A172 (cell line): ENCODE measurements around the gene SLC25A19. TPM values are rescaled to one million over a fixed set of nuclear protein-coding genes. Genes with fewer than 3 reads are reported as not detected.
A peak's percentile ranks its signal among the peaks of the same experiment; 100 is the strongest.
"Not testable (repeated sequence)": the region's sequence is repeated elsewhere in the genome, so short reads cannot be mapped to it uniquely, and the experiment has no call there.

Source experiments
- DNase-seq: peaks from one replicate; pipeline ENCODE4 v3.0.0-alpha.2; 2015; ENCODE audit warnings: low spot score
- total RNA-seq: library from RNA; depleted of rRNA; stranded (reverse); fragments of >200 nt; shearing (Covaris generic); gene quantifications from 2 replicates; pipeline ENCODE4 v1.2.3, GENCODE V29; 2014

Gene SLC25A19
- total RNA-seq, 1 experiment from 2014 or later: 22.6 TPM

DNA sequence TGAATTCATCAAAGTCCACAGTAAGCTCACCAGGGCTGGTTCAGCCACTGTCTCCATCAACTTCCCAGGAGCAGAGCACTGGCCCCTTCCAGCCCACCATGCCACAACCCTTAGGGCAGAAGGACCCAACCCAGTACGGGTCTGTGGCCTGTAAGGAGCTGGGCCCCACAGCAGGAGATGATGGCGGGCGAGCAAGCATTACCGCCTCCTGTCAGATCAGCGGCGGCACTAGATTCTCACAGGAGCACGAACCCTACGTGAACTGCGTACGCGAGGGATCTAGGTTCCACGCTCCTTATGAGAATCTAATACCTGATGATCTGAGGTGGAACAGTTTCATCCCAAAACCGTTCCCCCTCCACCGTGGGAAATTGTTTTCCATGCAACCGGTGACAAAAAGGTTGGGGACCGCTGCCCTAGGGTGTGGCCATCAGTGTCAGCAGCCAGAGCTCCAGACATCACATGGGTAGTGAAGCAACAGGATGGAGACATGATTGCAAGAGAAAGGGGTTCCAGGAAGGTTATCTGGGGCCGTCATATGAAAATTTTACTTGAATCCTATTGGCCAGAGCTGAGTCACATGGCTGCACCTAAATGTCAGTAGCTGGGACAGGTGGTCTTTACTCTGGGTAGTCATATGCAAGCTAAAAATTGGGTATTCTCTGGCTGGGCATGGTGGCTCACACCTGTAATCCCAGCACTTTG is 12.4 kb upstream of the SLC25A19 start:
- DNase-seq: no peak

DNA sequence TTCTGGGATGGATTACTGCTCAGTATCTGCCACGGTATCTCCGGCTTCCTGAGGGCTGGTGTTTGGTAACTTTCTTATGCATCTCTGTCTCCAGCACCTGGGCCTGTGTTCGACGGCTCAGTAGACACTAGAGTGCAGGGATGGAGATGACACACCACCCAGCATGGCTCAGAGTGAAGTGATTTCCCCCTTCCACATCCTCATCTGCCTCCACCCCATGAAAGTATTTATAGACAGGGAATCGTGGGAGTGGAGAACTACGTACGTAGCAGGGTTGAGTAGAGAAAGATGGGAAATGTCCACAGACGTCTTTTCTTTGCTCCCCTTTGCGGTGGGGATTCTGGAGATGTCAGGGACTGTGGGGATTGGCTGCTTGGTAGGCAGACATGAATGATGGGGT is 11.8 kb upstream of the SLC25A19 start:
- DNase-seq: no peak

- no peak for DNase-seq
Observed at GRCh38 chr17:75300280-75300679, 11.0 kb upstream of the SLC25A19 start.

GRCh38 chr17:75295201-75296158 is 6.2 kb upstream of the SLC25A19 start:
- no peak for DNase-seq

GRCh38 chr17:75292810-75293448 is 3.7 kb upstream of the SLC25A19 start:
- not testable (repeated sequence) for DNase-seq

- peak; percentile 43 for DNase-seq
Observed at GRCh38 chr17:75289832-75290337, 652 bp upstream of the SLC25A19 start.

DNA sequence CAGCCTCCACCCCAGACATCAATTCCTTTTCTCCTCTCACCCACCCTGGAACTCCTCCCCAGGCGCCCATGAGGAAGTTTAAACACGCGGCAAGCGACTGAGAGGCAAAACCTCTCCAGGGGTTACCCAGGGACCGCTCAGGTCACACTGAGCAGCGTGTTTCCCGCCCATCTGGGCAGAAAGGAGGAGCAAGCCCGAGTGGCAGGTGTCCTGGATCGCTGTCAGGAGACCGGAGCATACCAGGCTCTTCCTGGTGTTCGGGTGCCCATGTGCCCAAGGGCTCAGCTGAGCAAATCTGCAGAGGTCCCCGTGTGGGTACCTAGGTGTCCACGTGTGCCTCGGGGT is 491 bp downstream of the SLC25A19 start:
- peak; percentile 47 for DNase-seq

DNA sequence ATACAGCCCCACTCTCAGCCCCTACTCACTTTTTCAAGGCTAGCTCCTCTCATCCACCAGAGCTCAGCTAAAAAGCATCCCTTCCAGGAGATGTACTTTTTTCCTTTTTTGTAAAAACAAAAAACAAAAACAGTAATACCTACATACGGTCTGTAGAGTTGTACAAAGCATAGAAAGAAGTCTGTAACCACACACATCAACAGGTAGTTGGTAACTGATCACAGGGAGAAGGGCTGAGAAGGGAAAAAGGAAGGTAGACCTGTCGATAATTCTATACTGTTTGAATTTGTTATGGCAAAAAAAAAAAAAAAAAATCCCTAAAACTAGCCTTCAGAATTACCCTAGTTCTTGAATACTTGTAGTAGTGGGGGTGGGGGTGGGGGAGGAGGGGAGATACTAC is 874 bp downstream of the SLC25A19 start:
- DNase-seq: no peak

DNA sequence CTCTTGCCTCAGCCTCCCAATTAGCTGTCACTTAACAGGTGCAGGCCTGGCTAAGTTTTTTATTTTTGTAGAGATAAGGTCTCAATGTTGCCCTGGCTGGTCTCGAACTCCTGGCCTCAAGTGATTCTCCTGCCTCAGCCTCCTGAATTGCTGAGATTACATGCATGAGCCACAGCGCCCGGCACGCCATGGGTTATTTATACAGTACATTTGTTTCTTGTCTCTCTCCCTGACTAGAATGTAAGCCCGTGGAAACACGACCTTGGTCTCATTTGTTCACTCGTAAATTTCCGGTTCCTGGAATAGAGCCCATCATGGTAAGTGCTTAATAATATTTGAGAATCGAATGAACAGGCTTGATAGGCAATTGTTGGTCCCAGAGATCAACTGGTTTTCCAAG is 2.0 kb downstream of the SLC25A19 start:
- no peak for DNase-seq

- no peak for DNase-seq
Observed at GRCh38 chr17:75285123-75285522, 4.1 kb downstream of the SLC25A19 start.

DNA sequence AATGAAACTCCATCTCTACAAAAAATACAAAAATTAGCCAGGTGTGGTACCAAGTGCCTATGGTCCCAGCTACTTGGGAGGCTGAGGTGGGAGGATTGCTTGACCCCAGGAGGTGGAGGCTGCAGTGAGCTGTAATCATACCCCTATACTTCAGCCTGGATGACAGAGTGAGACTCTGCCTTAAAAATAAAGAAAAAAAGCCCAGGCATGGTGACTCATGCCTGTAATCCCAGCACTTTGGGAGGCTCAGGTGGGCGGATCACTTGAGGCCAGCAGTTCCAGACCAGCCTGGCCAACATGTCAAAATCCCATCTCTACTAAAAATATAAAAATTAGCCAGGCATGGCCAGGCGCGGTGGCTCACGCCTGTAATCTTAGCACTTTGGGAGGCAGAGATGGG is 9.0 kb downstream of the SLC25A19 start:
- not testable (repeated sequence) for DNase-seq

DNA sequence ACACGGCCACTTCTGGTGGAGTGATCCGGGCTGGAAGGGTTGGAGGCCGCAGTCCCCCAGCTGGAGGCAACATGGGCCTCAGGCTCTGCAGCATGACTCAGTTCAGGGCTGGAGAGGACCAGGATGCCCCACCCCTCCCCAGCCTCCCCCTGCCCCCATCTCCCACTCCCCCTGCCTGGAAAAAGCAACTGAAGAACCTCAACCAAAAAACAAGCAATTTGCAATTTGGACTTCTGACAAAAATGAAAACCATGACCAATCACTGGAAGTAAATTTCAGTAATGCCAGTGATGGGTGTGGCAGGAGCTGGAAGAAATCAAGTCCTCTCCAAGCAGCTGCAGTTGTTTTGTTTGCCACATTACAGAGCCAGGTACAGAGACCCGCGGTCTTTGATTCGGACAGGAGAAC is 11.6 kb downstream of the SLC25A19 start:
- DNase-seq: peak; percentile 66

DNA sequence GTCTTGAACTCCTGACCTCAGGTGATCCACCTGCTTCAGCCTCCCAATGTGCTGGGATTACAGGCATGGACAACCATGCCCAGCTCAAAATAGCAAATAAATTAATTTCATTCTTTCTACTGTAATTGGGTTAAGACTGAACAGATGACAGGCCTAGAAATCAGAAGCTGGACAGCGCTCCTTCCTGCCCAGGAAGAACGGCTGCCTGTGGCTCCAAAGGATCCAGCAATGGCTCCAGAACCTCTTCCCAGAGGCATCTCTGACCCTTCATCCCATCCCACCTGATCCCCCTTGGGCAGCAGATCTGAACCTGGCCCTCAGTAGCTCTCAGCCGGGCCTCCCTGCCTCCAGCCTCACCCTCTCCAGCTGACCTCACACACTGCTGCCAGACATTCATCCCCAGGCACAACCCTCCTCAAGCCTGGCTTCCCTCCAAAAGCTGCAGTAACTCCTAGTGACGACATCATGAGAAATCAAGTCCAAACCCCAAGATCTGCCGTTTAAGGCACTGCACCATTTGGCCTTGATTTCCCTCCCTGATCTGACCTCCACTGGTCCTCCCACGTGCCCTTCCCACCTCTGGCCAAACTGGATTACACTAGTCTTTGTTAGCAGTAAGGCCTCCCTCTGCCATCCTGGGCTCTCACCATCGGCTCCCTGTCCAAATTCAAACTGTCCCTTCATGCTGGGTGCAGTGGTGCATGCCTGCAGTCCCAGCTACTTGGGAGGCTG is 15.1 kb downstream of the SLC25A19 start:
- DNase-seq: peak; percentile 46

DNA sequence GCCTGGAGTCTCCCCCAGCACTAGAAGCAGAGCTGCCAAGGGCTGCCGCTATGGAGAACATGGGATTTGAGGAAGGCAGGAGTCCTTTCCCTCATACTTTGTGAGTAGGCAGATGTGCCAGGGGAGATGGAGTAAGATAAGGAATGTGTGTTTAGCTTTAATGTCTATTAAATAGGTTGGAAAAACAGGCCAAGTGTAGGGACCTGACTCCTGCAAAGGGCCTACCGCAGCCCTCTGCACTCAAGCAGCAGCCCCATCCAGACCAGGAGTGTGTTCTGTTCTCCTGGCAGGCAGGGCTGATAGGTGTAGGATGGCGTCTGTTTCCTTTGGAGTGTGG is 16.4 kb downstream of the SLC25A19 start:
- DNase-seq: no peak

DNA sequence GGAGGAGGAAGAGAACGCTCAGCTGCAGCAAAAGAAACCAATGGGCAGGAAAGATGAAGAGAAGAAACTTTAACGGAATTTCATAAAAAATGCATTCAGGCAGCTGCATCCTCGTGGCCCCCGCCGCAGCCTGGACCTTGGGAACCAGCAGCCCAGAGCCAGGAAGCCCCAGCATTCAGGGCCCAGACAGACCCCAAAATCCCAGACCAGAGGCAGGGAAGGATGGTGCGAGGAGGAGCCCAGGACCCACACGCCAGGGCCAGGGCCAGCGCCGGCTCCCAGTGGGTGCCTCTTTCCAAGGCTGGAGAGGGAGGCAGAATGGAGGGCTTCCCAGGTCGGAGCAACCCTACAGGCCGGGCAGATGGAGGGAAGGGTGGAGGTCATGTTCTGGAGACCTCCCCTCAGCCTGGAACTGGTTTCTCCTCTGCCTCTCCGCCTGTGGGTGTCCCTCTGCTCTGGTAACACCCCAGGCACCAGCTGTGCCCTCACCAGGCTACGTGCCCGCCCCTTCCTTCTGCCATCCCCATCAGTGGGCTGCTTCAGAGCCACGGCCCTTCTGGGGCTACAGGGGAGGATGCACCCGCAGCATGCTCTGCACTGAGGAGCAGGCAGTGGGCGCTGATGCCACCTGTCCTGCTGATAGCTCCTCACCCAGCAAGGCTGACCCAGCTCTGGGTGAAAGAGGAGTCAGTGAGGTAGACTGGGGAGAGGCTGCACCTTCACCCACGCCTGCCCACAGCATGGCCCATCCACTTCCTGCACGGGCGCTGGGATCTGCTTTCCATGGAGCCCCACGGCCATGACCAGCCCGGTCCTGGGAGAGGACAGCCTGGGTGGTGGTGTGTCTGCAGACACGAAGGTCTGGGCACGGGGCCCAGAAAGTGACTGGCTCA is 17.0 kb downstream of the SLC25A19 start:
- DNase-seq: no peak

GRCh38 chr17:75271233-75271954 is 17.8 kb downstream of the SLC25A19 start:
- DNase-seq: peak; percentile 54

DNA sequence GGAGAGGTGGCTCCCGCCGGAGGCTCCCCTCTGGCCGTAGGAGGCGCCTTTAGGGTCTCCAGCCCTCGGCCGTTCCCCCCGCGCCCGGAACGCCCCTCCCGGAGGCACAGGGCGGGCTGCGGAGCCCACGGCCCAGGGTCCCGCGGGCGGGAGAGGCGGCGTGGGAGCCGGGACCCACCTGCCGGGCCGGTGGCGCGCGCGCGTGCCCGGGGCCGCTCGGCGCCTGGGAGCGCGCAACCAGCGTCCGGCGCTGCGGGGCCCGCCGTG is 18.3 kb downstream of the SLC25A19 start, which contains the start of gene MIF4GD:
MIF4GD (minus strand) TSS at position 266 of the 267 bp plus-strand sequence. CDS start 1,036 bp downstream, outside the sequence.
- no peak for DNase-seq

- peak; percentile 67 for DNase-seq
Observed at GRCh38 chr17:75270218-75270965, 18.8 kb downstream of the SLC25A19 start.

DNA sequence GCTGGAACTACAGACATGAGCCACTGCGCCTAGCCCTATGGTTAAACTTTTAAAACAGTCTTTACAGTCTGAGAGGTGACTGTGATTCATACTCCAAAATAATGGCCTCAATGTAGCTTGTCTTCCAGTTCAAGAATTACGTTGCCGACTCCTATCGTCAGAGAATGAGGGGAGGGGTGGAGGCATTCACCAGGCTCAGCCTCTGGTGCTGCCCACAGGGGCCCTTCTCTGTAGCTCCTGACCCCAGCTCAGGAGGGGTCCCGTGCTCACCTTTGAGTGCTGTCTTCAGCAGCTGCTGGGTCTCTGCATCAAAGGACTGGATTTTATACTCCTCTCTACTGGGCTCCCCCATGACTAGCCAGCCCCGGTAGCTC is 19.4 kb downstream of the SLC25A19 start:
- DNase-seq: no peak
